ENCODE results near the gene HDHD5.

GRCh38 chr22:17090550-17090949 lies 68.5 kb downstream of the HDHD5 start:
- no peak for TF ChIP-seq POLR2A (IDR thresholded peaks at IDR 0.05)
- no peak for TF ChIP-seq CTCF (IDR thresholded peaks at IDR 0.05)
- TF ChIP-seq POLR2AphosphoS5 (IDR thresholded peaks at IDR 0.05) = no peak
- no peak for TF ChIP-seq EP300 (IDR thresholded peaks at IDR 0.05)

Measured in sigmoid colon (tissue), 4 donors.